Dedifferentiated amniotic fluid mesenchymal stem cell (primary cell): ENCODE measurements around the gene PTPRK.
"Not testable (repeated sequence)": the region's sequence is repeated elsewhere in the genome, so short reads cannot be mapped to it uniquely, and the experiment has no call there.

Source experiments
- DNase-seq: peaks from one replicate; pipeline ENCODE4 v3.0.0-alpha.2; 2016; ENCODE audit errors: extremely low spot score

The PTPRK gene

DNA sequence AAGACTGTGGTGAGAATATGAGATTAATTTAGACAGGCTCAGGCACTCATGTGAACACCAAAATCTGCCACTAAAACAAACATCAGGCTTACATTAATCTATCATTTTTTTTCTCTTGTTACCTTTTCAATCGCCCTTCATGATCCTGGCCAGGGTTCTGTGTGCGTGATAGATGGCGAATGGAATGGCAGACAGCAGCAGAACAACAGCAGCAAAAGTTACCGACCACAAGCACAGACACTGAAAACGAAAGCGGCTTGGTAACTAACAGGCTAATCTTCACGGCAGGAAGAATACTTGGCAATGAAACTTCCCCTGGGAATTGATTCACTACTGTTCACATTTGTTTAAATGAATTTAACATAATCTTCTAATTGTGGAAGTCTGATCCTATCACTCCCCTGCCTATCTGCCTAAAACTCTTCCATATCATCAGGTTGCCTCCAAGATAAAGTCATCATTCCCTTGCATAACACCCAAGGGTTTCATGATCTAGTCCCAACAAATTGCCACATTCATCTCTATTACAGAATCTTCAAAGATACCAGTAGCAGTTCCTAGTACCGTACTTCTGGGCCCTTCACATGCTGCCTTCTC, 28.7 kb downstream of the PTPRK start:
- peak; percentile 55 for DNase-seq

DNA sequence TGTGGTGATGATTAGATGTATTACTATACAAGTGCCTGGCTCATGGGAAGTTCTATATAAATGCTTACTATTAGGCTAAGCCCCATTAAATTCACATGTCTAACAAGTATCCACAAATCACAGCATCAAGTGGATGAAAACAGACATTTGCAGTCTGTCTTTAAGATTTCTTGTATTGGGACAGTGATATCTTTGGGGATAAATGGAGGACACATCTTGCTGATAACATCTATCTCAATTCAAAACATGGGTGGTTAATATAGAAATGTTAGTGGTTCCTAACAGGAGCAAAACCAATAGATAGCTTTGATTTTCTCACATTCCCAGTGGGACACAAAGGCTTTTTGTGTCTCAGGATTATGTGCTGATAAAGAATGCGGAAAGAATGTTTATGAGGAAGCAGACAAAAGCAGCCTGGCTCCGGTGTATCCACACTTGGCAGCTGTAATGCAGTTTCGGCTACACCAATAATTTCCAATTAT, 29.3 kb downstream of the PTPRK start:
- no peak for DNase-seq

DNA sequence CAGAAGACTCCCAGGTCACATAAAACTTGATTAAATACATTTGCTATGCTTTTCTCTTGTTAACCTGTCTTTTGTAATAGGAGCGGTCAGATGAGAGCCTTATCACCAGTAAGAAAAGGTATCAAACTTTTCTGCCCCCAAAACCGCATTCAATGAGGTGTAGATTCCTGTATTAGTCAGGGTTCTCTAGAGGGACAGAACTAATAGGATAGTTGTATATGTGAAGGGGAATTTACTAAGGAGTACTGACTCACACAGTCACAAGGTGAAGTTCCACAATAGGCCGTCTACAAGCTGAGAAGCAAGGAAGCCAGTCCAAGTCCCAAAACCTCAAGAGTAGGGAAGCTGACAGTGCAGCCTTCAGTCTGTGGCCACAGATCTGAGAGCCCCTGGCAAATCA, 32.7 kb downstream of the PTPRK start:
- DNase-seq: no peak

DNA sequence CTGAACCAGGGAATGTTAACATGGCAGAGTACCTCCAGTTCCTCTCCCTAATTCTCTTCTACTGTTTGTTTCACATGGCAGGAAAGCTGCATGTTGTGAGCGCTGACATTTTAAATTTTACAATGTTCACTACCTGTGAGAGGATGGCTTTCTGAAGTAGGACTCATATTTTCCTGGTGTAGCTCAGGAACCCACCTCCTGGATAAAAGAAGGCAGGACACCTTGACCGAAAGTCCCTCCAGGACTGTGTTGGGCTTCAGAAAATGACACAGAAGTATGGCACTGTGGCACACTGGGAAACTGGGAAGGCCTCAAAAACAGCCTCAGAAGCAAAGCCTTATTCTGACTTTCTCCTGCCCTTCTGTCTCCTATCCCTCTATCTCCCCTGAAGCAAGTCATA, 33.3 kb downstream of the PTPRK start:
- DNase-seq: no peak

DNA sequence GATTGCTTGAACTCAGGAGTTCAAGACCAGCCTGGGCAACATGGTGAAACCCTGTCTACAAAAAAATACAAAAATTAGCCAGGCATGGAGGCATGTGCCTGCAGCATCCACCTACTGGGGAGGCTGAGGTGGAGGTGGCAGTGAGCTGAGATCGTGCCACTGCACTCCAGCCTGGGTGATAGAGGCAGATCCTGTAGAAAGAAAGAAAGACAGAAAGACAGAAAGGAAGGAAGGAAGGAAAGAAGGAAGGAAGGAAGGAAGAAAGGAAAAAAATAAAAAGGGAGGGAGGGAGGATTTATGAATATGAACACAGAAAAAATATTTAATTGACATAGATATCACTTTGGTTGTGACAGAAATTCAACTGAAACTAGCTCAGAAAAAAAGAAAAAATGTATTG, 33.8 kb downstream of the PTPRK start:
- not testable (repeated sequence) for DNase-seq

DNA sequence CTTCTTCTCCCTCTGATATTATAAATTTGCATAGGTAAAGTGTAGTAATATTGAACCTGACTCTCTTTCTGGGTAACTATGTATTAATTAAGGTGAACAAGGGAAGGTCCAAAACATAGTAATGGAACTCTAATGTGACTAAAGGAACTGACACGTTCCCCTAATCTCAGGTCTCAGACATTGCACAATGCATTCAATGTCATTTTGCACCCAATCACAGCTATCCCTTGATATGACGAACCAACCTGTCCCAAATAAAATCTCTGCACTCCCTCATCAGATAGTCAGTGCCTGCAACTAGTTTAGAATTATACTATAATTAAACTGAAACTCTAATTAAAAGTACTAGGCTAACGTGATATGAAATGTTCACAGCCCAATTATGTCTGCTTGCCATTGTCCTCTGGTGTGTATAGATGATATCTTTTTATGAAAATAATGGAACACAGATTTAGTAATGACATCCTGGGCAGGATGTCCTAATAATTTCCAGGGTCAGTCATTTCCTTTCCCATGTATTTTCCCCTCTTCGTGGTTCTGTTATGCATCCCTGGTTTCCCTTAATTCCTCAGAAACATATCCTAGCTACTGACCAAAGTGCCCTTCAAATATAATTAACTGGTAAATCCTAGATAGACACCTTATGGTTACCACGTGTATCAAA, 36.8 kb downstream of the PTPRK start:
- no peak for DNase-seq

DNA sequence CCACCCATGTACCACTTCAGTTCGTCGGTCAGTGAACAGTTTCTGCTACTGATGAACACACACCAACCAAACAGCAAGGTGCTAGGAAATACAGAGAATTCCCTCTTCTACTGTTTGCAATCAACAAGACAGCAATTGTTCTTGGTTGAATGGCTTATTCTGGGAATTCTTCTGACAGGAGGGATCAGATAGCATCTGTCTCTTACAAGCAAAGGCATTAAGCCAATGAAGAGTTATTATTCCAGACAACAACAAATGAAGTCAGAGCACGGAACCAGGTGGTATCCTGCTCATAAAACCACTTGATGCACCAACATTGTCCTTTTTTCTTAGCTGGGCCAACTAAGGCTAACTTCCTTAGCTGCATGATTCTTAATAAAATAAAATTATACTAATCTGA, 37.8 kb downstream of the PTPRK start:
- DNase-seq: no peak

DNA sequence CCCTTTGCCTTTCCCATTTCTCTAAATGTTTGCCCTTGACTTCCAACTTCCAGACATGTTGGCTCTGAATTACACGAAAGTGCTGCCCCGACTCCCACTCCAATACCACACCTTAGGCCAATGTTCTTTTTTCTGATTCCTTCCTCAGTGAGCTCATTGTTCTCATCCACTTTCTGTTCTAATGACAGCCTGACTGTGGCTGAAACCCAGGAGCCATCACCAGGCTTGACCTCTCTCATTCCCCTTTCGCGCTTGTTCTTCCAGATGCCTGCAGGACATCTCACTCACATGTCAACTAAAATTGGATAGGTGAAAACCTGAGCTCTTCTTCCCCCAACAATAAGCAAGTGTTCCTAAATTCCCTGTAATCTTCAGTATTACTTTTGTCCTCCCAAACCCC, 40.4 kb downstream of the PTPRK start:
- no peak for DNase-seq

DNA sequence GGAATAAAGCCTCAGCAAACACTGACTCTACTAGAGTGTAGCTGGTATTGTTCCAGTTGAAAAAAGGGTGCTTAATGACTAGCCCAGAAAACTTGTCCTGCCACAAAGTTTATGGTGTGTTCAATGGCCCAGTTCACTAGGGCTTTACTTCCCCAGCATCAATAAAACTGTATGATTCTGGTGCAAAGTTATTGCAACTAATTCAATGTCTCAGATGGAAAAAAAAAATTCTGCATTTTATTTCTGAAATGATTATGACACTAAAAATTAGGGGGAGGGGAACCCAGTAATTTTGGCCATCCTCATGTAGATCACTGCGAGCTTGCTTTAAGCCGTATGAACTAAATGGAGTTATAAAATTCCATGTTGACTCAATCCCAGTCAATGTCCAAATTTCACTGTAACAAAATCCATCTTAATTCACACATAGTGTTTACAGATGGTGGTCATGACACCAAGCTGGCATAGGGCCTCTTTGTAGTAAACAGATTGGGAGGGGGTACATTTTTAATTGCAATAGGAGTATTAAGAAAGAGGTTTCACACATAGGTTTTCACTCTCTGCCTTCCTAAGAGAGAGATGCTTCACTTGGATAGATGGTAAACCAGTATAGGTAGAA, 41.2 kb downstream of the PTPRK start:
- DNase-seq: no peak

DNA sequence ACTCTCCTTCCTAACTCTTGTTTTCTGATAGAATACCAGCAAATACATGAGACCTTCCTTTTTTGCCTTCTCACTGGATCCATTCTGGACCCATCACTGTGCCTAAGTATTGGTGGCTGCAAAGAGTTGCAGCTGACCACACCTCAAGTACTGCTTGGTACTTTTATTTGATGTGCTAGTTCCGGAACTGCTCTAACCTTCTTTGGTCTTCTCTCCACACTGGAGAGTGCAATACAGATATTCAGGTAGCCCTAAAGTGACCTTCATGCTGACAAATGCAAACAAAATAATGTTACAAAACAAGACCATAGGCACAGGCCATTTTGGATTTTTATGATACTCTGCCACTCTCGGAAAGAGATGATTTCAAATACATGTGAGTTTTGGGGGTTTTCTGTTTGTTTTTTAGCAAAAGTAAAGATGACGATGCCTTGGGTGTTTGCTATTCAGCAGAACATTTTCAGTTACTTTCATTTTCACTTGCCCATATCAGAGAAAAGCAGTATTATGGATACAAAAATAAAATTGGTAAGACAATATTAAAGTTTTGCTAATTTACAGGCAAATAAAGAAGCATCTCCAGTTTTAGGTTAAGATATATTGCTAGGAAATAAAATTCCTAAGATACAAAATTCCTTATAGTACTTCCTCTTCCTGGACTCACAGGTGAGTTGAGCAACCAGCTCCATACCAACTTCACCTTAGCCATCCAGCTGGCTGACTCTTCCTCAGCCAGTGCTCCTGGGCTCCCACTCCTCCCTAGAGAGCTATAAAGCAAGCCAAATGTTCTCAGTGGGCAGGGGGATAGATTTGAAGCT, 42.0 kb downstream of the PTPRK start:
- no peak for DNase-seq

DNA sequence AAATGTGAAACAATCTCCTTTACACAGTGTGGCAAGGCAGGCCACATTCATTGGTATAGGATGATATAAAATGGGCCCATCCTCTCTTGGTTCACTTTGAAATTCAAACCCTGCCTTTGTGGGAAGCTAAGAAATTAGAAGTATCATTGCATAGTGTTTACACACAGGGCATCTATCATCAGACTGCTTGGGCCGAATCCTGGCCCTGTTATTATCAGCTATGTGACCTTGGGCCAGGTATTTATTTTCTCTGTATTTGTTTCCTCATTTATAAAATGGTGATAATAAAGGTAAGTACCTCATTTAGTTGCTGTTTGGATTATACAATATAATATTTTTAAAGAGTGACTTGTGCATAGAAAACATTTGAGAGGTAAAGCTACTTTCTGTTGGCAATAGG, 45.5 kb downstream of the PTPRK start:
- DNase-seq: no peak

DNA sequence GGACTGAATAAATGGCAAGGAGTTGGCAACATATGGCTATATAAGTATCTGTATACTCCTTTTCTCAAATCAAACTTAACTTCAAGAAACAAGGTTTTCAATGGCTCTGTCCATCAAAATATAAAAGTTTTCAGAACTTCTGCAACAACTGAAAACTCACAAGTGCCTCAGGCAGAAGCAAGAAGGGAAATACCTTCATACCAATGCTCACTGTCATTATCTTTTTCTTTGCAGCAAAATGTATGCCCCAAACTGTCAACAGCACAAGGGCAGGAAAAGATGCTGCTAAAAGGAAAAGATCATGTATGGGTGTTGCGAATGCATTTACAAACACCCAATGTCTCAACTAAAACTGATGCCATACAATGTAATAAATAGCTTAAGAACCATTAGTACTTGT, 45.9 kb downstream of the PTPRK start:
- peak; percentile 38 for DNase-seq

DNA sequence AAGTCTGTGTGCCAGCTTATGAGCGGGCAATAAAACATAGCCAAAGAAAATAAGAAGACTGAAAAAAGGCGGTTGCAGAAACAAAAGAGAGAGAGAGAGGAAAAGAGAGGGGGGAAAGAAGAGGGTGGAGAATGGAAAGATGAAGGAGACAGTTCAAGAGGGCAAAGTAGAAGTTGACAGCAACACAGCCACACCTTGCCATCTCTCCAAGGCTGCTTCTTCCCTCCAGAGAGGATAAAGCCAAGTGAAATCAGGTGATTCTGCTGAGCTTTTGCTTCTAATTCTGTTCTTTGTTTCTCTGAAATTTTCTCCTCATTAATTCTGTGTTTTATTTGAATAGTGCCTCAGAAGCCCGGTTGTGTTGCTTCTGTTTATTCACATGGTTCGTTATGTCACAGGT, 48.5 kb downstream of the PTPRK start:
- DNase-seq: no peak

DNA sequence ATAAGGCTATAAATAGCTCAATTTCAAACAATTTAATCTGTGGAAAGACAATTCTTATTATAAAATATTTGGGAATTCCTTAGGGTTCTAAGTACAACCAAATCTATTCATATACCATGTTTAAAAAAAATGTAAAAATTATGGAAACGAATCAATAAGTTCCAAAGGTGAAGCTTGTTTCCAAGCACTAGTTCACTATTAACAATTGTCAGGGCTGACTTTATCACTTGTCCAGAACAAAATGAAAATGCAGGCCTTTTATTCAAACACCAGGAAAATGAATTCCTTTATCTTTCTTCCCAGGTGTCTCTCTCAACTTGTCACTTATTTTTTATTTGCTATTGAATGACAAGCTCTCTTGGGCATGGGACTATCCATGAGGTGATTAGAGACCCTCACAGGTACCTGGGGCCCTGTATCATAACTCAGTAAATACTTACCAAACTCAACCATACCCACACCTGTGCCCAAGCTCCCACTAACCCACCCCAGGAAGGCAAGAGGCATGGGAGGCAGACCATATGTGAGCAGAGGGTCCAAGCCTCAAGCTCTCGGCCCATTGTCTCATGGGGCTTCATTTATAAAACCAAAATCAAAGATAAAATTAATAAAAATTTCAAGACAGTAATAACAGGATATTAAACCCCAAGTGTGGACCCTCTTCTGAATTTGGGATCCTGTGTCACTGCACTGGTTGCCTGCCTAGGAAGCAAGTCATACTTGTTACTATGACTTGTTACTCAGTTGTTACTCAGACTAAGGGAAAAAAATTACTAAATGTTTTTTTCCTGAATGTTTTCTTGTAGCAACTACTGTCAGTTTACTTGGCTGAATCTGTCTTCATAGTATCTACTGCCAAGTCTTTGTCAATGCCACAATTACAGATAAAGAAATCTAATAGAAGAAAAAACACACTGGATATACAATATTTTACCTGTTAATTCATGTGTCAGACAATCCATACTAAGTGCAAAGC, 54.7 kb downstream of the PTPRK start:
- no peak for DNase-seq

DNA sequence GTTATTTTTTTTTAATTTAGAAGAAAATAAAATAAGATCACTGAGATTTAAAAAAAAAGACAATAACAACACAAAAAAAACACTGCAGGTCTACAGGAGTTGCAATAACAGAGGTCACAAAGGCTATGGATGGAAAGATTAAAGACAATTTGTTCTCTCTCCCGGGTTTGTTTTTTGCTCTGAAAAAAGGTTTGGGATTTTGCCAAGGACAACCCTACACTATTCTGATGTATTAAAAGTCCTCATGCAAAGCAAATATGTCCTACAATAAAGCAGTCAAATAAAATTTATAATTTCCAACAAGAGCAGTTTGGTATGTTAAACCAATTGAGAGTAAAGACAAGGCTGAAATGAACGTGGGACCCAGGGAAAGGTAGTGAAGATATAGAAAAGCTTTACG, 55.6 kb downstream of the PTPRK start:
- no peak for DNase-seq

DNA sequence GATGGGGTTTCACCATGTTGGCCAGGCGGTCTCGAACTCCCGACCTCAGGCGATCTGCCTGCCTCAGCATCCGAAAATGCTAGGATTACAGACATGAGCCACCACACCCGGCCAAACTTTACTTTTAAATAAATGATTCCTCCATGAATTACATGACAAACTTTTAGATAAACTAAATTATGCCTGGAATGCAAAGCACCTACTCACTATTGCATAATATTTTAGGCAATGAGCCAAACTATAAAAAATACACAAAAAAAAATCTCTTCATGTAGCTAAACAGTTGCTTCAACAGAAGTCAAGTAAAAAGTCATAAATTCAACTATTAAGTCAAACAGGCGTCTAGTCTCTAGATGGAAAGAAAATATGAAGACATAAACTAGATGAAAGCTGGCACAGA, 56.5 kb downstream of the PTPRK start:
- DNase-seq: peak; percentile 29

DNA sequence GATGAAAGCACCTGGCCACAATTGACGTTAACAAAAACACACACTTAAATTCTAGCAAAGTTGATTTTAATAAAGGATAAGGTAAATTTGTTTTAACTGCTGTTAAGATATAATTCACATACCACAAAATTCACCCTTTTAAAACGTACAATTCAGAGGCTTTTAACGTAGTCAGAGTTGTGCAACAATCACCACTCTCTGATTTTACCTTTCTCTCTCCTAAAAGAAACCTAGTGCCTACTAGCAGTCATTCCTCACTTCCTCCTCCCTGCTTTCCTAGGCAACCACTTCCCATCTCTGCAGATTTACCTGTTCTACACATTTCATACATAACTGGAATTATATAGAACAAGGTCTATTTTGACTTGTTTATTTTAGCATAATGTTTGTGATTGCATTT, 58.9 kb downstream of the PTPRK start:
- no peak for DNase-seq

DNA sequence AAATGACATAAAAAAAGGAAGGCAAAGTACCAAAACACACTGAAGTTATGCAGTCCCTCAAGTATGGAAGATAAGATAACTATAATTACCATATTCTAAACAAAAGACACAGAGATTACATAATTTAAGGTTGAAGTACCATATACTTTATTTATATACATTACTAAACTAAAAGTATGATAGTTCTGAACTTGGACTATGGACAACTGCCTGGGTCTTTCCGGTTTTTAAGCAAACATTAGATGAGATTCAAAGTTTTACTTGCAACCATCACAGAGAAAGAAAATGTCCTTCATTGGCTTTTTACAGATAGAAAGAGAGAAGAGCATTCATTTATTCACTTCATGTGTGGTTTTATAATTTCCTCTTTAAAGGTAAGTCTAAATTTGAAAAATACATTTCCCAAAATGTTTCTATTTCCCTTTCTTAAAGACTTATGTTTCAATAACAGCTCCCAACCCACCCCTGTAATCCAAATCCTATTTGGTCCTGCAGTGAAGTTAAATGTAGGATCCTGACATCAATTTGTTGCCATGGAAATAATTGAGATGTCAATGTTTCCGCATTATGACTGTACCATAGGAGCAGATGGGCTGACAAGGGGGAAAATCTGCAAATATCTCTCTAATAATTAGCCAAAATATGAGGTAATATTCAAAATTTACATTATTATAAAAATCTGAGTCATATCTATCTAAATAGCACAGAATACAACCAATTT, 63.7 kb downstream of the PTPRK start:
- DNase-seq: no peak

DNA sequence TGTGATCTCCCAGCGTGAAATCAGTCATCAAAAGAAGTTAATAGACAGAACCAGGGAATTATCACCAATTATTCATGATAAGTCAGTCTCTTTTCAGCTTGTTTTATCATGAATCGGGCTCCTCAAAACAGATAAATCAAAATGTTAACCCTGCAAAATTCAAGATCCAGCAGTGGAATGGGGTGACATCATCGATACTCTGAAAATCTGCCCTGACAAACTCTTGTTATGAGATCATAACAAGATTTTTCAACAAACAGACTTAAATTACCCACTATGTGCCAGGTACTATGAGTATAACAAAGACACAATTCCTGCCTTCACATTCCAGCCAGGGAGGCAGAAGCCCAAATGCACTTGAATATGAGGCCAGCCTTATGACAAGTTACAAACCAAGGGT, 64.4 kb downstream of the PTPRK start:
- no peak for DNase-seq

DNA sequence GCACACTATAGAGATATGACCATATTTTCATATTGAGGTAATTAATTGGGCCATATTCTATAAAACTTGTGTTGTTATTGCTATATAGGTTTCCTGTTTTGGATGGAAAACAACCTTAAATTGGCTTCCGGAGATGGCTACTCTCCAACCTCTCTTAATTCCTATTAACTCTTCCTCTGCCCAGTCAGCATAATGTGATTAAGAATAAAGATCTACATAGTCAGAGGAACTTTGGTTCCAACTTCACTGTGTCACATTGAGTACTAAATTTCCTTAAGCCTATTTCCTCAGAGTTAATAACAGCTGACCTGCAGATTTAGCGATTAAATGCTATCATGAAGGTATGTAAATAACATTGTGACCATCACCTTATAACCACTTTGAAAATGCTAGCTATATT, 67.7 kb downstream of the PTPRK start:
- no peak for DNase-seq

DNA sequence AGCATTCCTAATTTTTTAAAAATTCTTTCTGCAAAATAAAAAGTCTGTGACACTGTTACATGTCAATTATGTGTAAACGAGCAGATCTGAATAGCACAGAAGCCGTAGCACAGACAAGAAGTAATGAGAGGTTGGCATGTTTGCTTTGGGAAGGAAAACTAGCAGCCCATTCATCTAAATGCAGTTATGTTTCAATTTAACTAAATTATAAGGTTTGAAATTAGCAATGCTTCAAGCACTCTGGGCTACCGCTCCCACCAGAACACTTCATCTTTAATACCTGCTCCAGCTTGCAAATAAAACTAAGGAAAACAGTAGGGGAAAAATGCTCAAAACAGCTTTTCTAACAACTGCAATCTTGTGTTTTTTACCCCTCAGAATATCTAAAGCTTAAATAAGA, 73.9 kb downstream of the PTPRK start:
- DNase-seq: no peak
